B cell (primary cell): Measurements from ENCODE around the gene GHRL. TPM values are rescaled to one million over a fixed set of nuclear protein-coding genes. Genes with fewer than 3 reads are reported as not detected.

Experiments used
- ATAC-seq: fragments of 200-7000 bp; cut with Tn5 transposase; one replicate; pipeline ENCODE4 v1.10.0; 2021; ENCODE audit warnings: low read depth, mild to moderate bottlenecking, moderate number of reproducible peaks, moderate library complexity
- CTCF ChIA-PET: fragments of 350-600 bp; sonication (Branson Sonifier 250); formaldehyde crosslinking; loops from one replicate; lab custom pipeline; 2021; ENCODE audit warnings: antibody characterized with exemption, inconsistent platforms; lab: Charles Lee
- POLR2A ChIA-PET: fragments of 350-600 bp; sonication (Branson Sonifier 250); formaldehyde crosslinking; loops from one replicate; lab custom pipeline; 2021; ENCODE audit warnings: antibody characterized with exemption; lab: Charles Lee
- DNase-seq: peaks from one replicate; pipeline ENCODE4 v3.0.0; 2013
- H2AFZ ChIP-seq: 2 replicates; pipeline ENCODE4 v1.6.1; 2012; ENCODE audit warnings: mild to moderate bottlenecking, low read depth, low read length; ENCODE audit not compliant: insufficient read depth, poor library complexity, severe bottlenecking
- H3K27ac ChIP-seq, 2 donors: 1 replicate in 1 of 2; 2 replicates in 1 of 2; pipeline ENCODE4 v1.5.1; 2012 to 2013; ENCODE audit warnings: low read length in 2 of 2, mild to moderate bottlenecking in 2 of 2, moderate library complexity in 1 of 2
- H3K27me3 ChIP-seq, 4 experiments: fragments of 200-600 bp in 1 of 4; sonication (generic) in 1 of 4; replicated peaks in 1 of 4; 1 replicate in 2 of 4; 2 replicates in 2 of 4; pipeline versions ENCODE4 v1.6.1 to v1.7.0; 2013 to 2016; ENCODE audit warnings: low read length in 3 of 4, mild to moderate bottlenecking in 2 of 4, mixed read lengths in 1 of 4, moderate library complexity in 1 of 4; ENCODE audit not compliant: insufficient read depth in 4 of 4, control insufficient read depth in 3 of 4; ENCODE audit errors: control extremely low read depth in 1 of 4
- H3K36me3 ChIP-seq, 2 experiments: replicated peaks in 1 of 2; 1 replicate in 1 of 2; 2 replicates in 1 of 2; pipeline versions ENCODE4 v1.6.1 to v1.7.1; 2013; ENCODE audit warnings: low read length in 1 of 2; ENCODE audit not compliant: insufficient read depth in 2 of 2, control insufficient read depth in 1 of 2; ENCODE audit errors: control extremely low read depth in 1 of 2, extremely low read depth in 1 of 2
- H3K4me1 ChIP-seq, 2 donors: fragments of 200-600 bp in 1 of 2; sonication (generic) in 1 of 2; 1 replicate in 1 of 2; 2 replicates in 1 of 2; pipeline versions ENCODE4 v1.5.1 to v1.6.1; 2013 to 2017; ENCODE audit warnings: low read length in 2 of 2; ENCODE audit not compliant: control insufficient read depth in 2 of 2, insufficient read depth in 2 of 2
- H3K4me2 ChIP-seq: replicated peaks from 2 replicates; pipeline ENCODE3; 2012; ENCODE audit warnings: mild to moderate bottlenecking, low read depth, low read length; ENCODE audit not compliant: poor library complexity, severe bottlenecking
- H3K4me3 ChIP-seq, 5 experiments: fragments of 200-600 bp in 1 of 5; sonication (generic) in 1 of 5; 1 replicate in 3 of 5; 2 replicates in 2 of 5; pipeline versions ENCODE4 v1.5.1 to v1.7.0; 2011 to 2016; ENCODE audit warnings: low read length in 4 of 5, mild to moderate bottlenecking in 4 of 5, low read depth in 2 of 5, control low read depth in 1 of 5, moderate library complexity in 1 of 5; ENCODE audit not compliant: insufficient read depth in 1 of 5; ENCODE audit errors: control extremely low read depth in 1 of 5, extremely low read depth in 1 of 5
- H3K79me2 ChIP-seq: fragments of 200-600 bp; sonication (generic); one replicate; pipeline ENCODE4 v1.6.0; 2016; ENCODE audit warnings: low read length; ENCODE audit not compliant: control insufficient read depth, insufficient read depth
- H3K9ac ChIP-seq: fragments of 200-600 bp; sonication (generic); 2 replicates; pipeline ENCODE4 v1.6.1; 2017; ENCODE audit warnings: mild to moderate bottlenecking, low read length, moderate library complexity
- H3K9me3 ChIP-seq, 3 donors: one replicate each; pipeline versions ENCODE4 v1.6.1 to v1.7.1; 2013; ENCODE audit warnings: low read length in 2 of 3; ENCODE audit not compliant: control insufficient read depth in 2 of 3, insufficient read depth in 1 of 3; ENCODE audit errors: control extremely low read depth in 1 of 3
- H4K20me1 ChIP-seq: 2 replicates; pipeline ENCODE4 v1.6.0; 2012; ENCODE audit warnings: mild to moderate bottlenecking, low read length; ENCODE audit not compliant: insufficient read depth, control insufficient read depth, poor library complexity, severe bottlenecking
- H3K27ac Mint-ChIP-seq: one replicate; pipeline ENCODE4 v1.8.0; 2021; ENCODE audit warnings: mixed read lengths
- H3K27me3 Mint-ChIP-seq: one replicate; pipeline ENCODE4 v1.8.0; 2021; ENCODE audit warnings: mixed read lengths
- H3K4me1 Mint-ChIP-seq: one replicate; pipeline ENCODE4 v1.8.0; 2021; ENCODE audit warnings: mixed read lengths
- H3K4me3 Mint-ChIP-seq: one replicate; pipeline ENCODE4 v1.8.0; 2021; ENCODE audit warnings: mixed read lengths
- H3K9me3 Mint-ChIP-seq: one replicate; pipeline ENCODE4 v1.8.0; 2022; ENCODE audit warnings: mixed read lengths; ENCODE audit not compliant: insufficient read depth
- EZH2 ChIP-seq: IDR thresholded peaks from 2 replicates; pipeline ENCODE4 v1.6.1; 2012; ENCODE audit warnings: borderline replicate concordance, low read depth, mild to moderate bottlenecking, moderate library complexity, low read length; ENCODE audit not compliant: insufficient read depth, poor library complexity, severe bottlenecking
- WGBS: methylation state at CpG from one replicate; pipeline ENCODE4 v1.1.5; 2013; ENCODE audit warnings: missing lambda C conversion rate; ENCODE audit not compliant: insufficient coverage; 5-methylcytosine and 5-hydroxymethylcytosine counted together
- intact Hi-C: fragments of 100-400 bp; cut with micrococcal nuclease; formaldehyde crosslinking; loops from one replicate; pipeline ENCODE4 v1.10.0; 2022
- polyA plus RNA-seq: library from polyadenylated mRNA; depleted of rRNA; stranded (reverse); fragments of >200 nt; gene quantifications from 2 replicates; pipeline ENCODE4 v1.2.3, GENCODE V29; 2012
- total RNA-seq, 2 donors: library from RNA; stranded (reverse); fragments of 120-200 nt in 1 of 2; gene quantifications; 1 replicate in 1 of 2; 2 replicates in 1 of 2; pipeline versions ENCODE4 v1.2.3 to v1.2.4, GENCODE V29; 2013 to 2022
- TF ChIP-seq, protein P1 (sequence below): fragments of 200-600 bp; IDR thresholded peaks from one replicate; pipeline ENCODE4 v1.8.0; 2022; ENCODE audit warnings: antibody characterized with exemption, mild to moderate bottlenecking

The GHRL gene
- total and polyA plus RNA-seq, 2 donors (not counting 1 experiment from before 2014, with no cell fraction given) = 2.8 to 3.0 TPM

DNA sequence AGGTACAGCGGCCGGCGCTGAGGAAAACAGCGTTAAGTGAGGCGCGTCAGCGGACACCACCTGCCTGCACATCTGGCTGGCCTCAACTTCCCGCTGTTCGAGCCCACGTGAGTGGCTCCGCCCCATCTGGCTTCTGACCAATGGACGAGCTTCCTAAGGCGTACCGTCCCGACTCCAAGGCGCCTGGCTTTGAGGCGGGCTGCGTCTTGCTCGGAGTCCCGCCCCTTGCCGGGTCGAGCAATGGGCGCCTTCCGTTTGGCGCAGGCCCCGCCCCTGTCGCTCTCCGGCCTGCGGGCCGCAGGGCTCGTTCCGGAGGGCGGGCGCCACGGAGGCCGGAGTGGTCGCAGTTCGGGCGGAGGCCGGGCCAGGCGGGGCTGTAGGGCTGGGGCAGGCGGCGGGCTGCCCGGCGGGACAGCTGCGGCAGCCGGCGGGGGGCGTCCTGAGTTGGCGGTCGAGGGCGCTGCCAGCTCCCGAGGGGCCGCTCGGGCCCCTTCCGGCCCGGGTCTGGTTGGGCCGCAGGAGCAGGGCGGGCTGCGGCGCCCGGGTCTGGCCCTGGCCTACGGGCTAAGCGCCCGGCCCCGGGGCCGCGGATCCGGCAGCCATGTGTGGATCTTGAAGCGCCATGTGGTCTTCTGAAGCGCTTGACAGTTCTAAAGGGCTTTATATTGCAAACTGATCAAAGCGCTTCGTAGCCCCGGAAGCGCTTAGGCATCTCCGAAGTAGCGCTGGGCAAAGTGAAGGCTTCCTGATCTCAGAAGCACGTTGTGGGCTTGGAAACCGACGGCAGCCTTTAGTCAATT, 44.4 kb downstream of the GHRL start, which contains the start of gene TATDN2:
TSS of gene TATDN2 (plus strand) at position 276 of the 800 bp plus-strand sequence. CDS start 742 bp downstream, outside the sequence.
- Mint-ChIP-seq H3K9me3 (peaks cover 9% of the 10 kb centered on the region), H3K4me3 (peak within 1 kb of the TSS; percentile 97), H3K27ac (peak within 1 kb of the TSS; percentile 92), H3K27me3 (no peaks in the 10 kb centered on the region), H3K4me1 (peaks cover 39% of the 10 kb centered on the region)
- Histone ChIP-seq H3K27ac (peak within 1 kb of the TSS; percentile 70 to 78), H3K4me3 (peak within 1 kb of the TSS; percentile 69 to 86 (median 82)), H3K27me3 (no peaks in the 10 kb centered on the region), H3K9me3 (peaks cover 5 to 17% (median 15%) of the 10 kb centered on the region in 3 donors), H3K9ac (peak within 1 kb of the TSS; percentile 93), H3K79me2 (peaks cover 58% of the 10 kb centered on the region), H4K20me1 (peaks cover 30% of the 10 kb centered on the region), H3K4me1 (peaks cover 25 to 28% of the 10 kb centered on the region in 2 donors), H2AFZ (peak within 1 kb of the TSS; percentile 88), H3K4me2 (peak within 1 kb of the TSS; percentile 96), H3K36me3 (peaks cover 9 to 20% of the 10 kb centered on the region in 2 experiments)
- intact Hi-C loops = loop anchor here (1.0 to 5.0 kb wide), 16 partner anchors 24 to 852 kb away; partner anchors contain the start of genes ARPC4, BRK1, BRPF1 and CRELD1
- CTCF ChIA-PET = interaction anchor here (0.6 to 1.8 kb wide), 7 partner anchors 15 to 261 kb away, joined by 3 to 5 read pairs (median 3); no protein-coding TSS in a partner anchor
- TF ChIP-seq EZH2 = no peak
- TF ChIP-seq, protein P1, sequence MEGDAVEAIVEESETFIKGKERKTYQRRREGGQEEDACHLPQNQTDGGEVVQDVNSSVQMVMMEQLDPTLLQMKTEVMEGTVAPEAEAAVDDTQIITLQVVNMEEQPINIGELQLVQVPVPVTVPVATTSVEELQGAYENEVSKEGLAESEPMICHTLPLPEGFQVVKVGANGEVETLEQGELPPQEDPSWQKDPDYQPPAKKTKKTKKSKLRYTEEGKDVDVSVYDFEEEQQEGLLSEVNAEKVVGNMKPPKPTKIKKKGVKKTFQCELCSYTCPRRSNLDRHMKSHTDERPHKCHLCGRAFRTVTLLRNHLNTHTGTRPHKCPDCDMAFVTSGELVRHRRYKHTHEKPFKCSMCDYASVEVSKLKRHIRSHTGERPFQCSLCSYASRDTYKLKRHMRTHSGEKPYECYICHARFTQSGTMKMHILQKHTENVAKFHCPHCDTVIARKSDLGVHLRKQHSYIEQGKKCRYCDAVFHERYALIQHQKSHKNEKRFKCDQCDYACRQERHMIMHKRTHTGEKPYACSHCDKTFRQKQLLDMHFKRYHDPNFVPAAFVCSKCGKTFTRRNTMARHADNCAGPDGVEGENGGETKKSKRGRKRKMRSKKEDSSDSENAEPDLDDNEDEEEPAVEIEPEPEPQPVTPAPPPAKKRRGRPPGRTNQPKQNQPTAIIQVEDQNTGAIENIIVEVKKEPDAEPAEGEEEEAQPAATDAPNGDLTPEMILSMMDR = no peak
- DNase-seq (peak; percentile 96), ATAC-seq (peak; percentile 96)
- under 1% methylated on average over 80 of the region's 80 CpGs for WGBS
- POLR2A ChIA-PET = interaction anchor here (0.5 to 1.7 kb wide), 11 partner anchors 25 to 851 kb away, joined by 3 to 9 read pairs (median 5); partner anchors contain the start of genes SEC13, SETD5 and VHL
